GM12878 (cell line): ENCODE measurements around the gene RIPK3. TPM values are rescaled to one million over a fixed set of nuclear protein-coding genes. Genes with fewer than 3 reads are reported as not detected.

Source experiments
- ATAC-seq: fragments of 200-7000 bp; cut with Tn5 transposase; 3 replicates; pipeline ENCODE4 v1.9.1; 2020; ENCODE audit warnings: mild to moderate bottlenecking, moderate library complexity
- BruUV-seq: library from RNA; stranded (reverse); fragments of 400-500 nt; replicated peaks from 2 replicates; lab custom pipeline; 2021; lab: Mats Ljungman, UMichigan
- CTCF ChIA-PET: fragments of 300-600 bp; sonication (Branson Sonifier 250); formaldehyde crosslinking; extraction: SDS; loops from one replicate; lab custom pipeline; 2021; ENCODE audit warnings: inconsistent platforms; lab: Yijun Ruan, JAX
- POLR2A ChIA-PET: fragments of 350-600 bp; formaldehyde crosslinking; extraction: SDS; loops from one replicate; lab custom pipeline; 2021; ENCODE audit warnings: inconsistent platforms; lab: Charles Lee
- RAD21 ChIA-PET: fragments of 300-600 bp; sonication (Branson Sonifier 250); formaldehyde crosslinking; loops from one replicate; lab custom pipeline; 2023; ENCODE audit warnings: antibody characterized with exemption; ENCODE audit not compliant: unreplicated experiment; lab: Charles Lee
- SMC1A ChIA-PET: fragments of 300-600 bp; sonication (Branson Sonifier 250); formaldehyde crosslinking; loops from one replicate; lab custom pipeline; 2023; ENCODE audit not compliant: unreplicated experiment, uncharacterized antibody; lab: Charles Lee
- DNase-seq: peaks from one replicate; pipeline ENCODE4 v3.0.0-alpha.2; 2011; ENCODE audit warnings: low read depth, low spot score
- FAIRE-seq: peaks from 3 replicates; lab custom pipeline; 2011; peaks lifted over from hg19 to GRCh38; lab: Jason Lieb, UNC
- H2AFZ ChIP-seq: 2 replicates; pipeline ENCODE4 v1.6.0; 2011; ENCODE audit warnings: low read depth, low read length, control low read depth; ENCODE audit not compliant: control insufficient read depth
- H3K27ac ChIP-seq: 2 replicates; pipeline ENCODE4 v1.5.1; 2011; ENCODE audit warnings: control low read depth; ENCODE audit not compliant: control insufficient read depth, insufficient read depth
- H3K27me3 ChIP-seq, 2 experiments: replicated peaks in 1 of 2; 2 replicates each; pipeline versions ENCODE4 v1.6.0 to v1.6.1; 2011; ENCODE audit warnings: low read length in 1 of 2; ENCODE audit not compliant: control insufficient read depth in 2 of 2, insufficient read depth in 2 of 2
- H3K36me3 ChIP-seq, 2 experiments: 2 replicates each; pipeline ENCODE4 v1.5.1; 2011; ENCODE audit warnings: low read length in 1 of 2; ENCODE audit not compliant: control insufficient read depth in 2 of 2, insufficient read depth in 2 of 2
- H3K4me1 ChIP-seq: 2 replicates; pipeline ENCODE4 v1.6.1; 2011; ENCODE audit warnings: mild to moderate bottlenecking, low read length, moderate library complexity, mixed read lengths; ENCODE audit not compliant: control insufficient read depth, insufficient read depth
- H3K4me2 ChIP-seq: 2 replicates; pipeline ENCODE4 v1.6.0; 2011; ENCODE audit warnings: control low read depth; ENCODE audit not compliant: control insufficient read depth, insufficient read depth
- H3K4me3 ChIP-seq: fragments of 200-600 bp; sonication (generic); 2 replicates; pipeline ENCODE4 v1.5.1; 2016
- H3K79me2 ChIP-seq: 2 replicates; pipeline ENCODE4 v1.6.0; 2011; ENCODE audit warnings: low read length; ENCODE audit not compliant: control insufficient read depth, insufficient read depth
- H3K9ac ChIP-seq: 2 replicates; pipeline ENCODE4 v1.8.0; 2011; ENCODE audit warnings: low read length, control low read depth, mixed read lengths; ENCODE audit not compliant: control insufficient read depth, insufficient read depth
- H3K9me3 ChIP-seq: replicated peaks from 3 replicates; pipeline ENCODE4 v1.5.1; 2011; ENCODE audit warnings: mild to moderate bottlenecking, low read length; ENCODE audit not compliant: control insufficient read depth, insufficient read depth
- H4K20me1 ChIP-seq: 2 replicates; pipeline ENCODE4 v1.6.0; 2011; ENCODE audit not compliant: control insufficient read depth, insufficient read depth
- CREM ChIP-seq: IDR thresholded peaks from 2 replicates; pipeline ENCODE4 v1.6.1; 2014; ENCODE audit warnings: antibody characterized with exemption, low read depth
- FOXM1 ChIP-seq: IDR thresholded peaks from 2 replicates; pipeline ENCODE4 v1.6.1; 2012; ENCODE audit warnings: low read depth, mild to moderate bottlenecking, inconsistent platforms, low read length, moderate library complexity
- JUNB ChIP-seq: IDR thresholded peaks from 2 replicates; pipeline ENCODE4 v1.6.1; 2016; ENCODE audit warnings: antibody characterized with exemption, mild to moderate bottlenecking
- JUND ChIP-seq: IDR thresholded peaks from 2 replicates; pipeline ENCODE4 v1.6.1; 2012; ENCODE audit warnings: low read depth, mild to moderate bottlenecking, low read length, improper control_type of control experiment, moderate library complexity
- LARP7 ChIP-seq: fragments of 450-650 bp; IDR thresholded peaks from 2 replicates; pipeline ENCODE4 v1.6.1; 2017; ENCODE audit warnings: mild to moderate bottlenecking
- NRF1 ChIP-seq: conservative IDR thresholded peaks from 2 replicates; pipeline ENCODE4 v1.6.1; 2011; ENCODE audit warnings: mild to moderate bottlenecking, low read depth, low read length, improper control_type of control experiment
- SMAD5 ChIP-seq: IDR thresholded peaks from 2 replicates; pipeline ENCODE4 v1.6.1; 2016; ENCODE audit warnings: antibody characterized with exemption, low read depth
- STAT3 ChIP-seq: IDR thresholded peaks from 2 replicates; pipeline ENCODE4 v1.6.1; 2011; ENCODE audit warnings: low read depth, low read length, improper control_type of control experiment
- TCF12 ChIP-seq: IDR thresholded peaks from 2 replicates; pipeline ENCODE4 v1.6.1; 2011; ENCODE audit warnings: low read depth, mild to moderate bottlenecking, low read length
- WGBS: methylation state at CpG from one replicate; pipeline ENCODE4 v1.1.6; 2016; ENCODE audit warnings: low lambda C conversion rate; ENCODE audit not compliant: insufficient replicate concordance, insufficient coverage; ENCODE audit errors: missing lambda C conversion rate; 5-methylcytosine and 5-hydroxymethylcytosine counted together
- in situ Hi-C: fragments of 300-500 bp; cut with MboI; formaldehyde crosslinking; loops from 9 replicates; pipeline ENCODE4 v1.14.3; 2018; ENCODE audit warnings: mixed read lengths
- intact Hi-C: fragments of 100-400 bp; cut with micrococcal nuclease; formaldehyde crosslinking; loops from one replicate; pipeline ENCODE4 v1.14.2; 2022; ENCODE audit not compliant: unreplicated experiment
- polyA plus RNA-seq, 11 experiments: library from polyadenylated mRNA; depleted of rRNA in 4 of 11; unstranded in 6 of 11; stranded (reverse) in 5 of 11; fragments of >200 nt; fragmentation: Nextera tagmentation in 4 of 11; fragmentation: Illumina TruSeq in 1 of 11; extraction: Ambion mirVana in 4 of 11; extraction: Trizol in 1 of 11; gene quantifications; 1 replicate in 1 of 11; 2 replicates in 10 of 11; pipeline versions ENCODE4 v1.2.1 to v1.2.3, GENCODE V29; 2011 to 2016; ENCODE audit warnings: inconsistent platforms in 2 of 11, missing spikeins in 2 of 11, low read depth in 1 of 11
- total RNA-seq, 4 experiments: library from RNA; depleted of rRNA in 3 of 4; stranded (reverse); fragments of >200 nt in 3 of 4; fragmentation: Illumina TruSeq in 1 of 4; extraction: Trizol in 1 of 4; gene quantifications; 2 replicates each; pipeline versions ENCODE4 v1.2.1 to v1.2.3, GENCODE V29; 2013 to 2021
- TF ChIP-seq, protein P1 (sequence below): fragments of 450-650 bp; IDR thresholded peaks from 2 replicates; pipeline ENCODE4 v1.6.1; 2017; ENCODE audit warnings: borderline replicate concordance

The RIPK3 gene
- total and polyA plus RNA-seq, 10 of the 15 experiments (the other 5 are each of a cell fraction or from before 2014, with no cell fraction given), result 2.0 to 13.6 (median 8.1) TPM

DNA sequence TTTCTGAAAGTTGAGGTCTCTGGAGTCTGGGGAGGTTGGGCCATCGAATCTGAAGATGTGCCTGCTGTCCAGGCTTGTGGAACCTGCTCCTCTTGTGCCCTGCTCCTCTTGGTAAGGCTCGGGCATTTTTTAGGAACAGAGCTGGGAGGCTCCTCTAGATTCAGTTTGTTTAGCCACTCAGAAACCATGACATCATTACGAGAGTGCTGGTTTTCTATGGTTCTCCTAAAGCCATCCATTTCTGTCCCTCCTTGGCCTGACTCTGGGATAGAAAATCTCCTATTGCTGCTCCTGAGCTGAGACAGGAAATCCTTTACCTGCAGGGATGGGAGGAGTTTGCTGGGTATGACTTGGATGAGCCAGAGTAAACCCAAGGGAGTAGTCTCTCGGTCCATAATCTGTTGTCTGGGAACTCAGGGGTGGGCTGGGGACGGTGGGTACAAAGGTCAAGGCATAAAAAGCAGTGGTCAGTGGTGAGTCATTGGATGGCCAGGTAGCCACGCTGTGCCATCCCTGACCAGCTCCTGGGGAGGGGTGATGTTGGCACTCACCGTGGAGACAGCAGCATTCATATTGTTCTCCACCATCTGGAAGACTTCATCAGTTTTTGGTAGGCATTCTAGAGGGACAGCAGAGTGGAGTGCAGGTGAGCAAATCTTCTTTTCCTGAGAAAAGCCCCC, 2.5 kb downstream of the RIPK3 start (continued):
- TF ChIP-seq JUND (no peak), TCF12 (no peak), STAT3 (no peak), SMAD5 (no peak), NRF1 (no peak), LARP7 (no peak), CREM (no peak)
- TF ChIP-seq, protein P1, sequence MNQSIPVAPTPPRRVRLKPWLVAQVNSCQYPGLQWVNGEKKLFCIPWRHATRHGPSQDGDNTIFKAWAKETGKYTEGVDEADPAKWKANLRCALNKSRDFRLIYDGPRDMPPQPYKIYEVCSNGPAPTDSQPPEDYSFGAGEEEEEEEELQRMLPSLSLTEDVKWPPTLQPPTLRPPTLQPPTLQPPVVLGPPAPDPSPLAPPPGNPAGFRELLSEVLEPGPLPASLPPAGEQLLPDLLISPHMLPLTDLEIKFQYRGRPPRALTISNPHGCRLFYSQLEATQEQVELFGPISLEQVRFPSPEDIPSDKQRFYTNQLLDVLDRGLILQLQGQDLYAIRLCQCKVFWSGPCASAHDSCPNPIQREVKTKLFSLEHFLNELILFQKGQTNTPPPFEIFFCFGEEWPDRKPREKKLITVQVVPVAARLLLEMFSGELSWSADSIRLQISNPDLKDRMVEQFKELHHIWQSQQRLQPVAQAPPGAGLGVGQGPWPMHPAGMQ, result no peak

DNA sequence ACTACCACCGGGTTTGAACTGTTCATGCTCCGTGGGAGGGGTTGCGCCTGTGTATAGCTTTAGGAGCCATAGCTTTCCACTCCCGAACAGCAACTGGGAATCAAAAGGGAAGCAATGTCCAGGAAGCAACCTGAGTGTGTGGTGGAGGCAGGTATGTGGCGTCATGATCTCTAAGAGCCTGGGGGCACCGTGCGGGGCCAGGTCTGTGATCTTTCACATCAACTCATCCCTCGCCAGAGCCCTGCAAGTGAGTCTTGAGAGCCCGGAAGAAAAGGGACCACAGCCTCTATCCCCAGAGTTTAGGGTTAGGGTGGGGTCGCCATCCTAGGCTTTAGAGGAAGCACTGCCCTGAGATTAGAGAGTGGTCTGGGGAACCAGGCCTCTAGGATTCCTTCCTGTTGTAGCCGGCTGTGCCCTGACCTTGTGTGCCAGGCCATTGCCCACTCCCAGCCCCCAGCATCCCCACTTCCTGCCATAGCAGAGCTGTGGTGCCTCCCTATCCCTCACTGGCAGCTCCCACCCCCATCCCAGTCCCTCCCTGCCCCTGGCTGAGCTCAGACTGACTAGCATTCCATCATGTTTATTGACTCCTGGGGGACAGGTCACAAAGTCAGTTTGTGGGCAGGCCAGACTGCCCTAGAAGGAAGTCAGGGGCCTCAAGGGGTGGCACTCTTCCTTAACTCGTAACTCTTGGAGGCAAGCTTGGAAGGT, 4.2 kb downstream of the RIPK3 start:
- Histone ChIP-seq H2AFZ (no peak overlapping the region), H3K79me2 (no peaks in the 10 kb centered on the region), H4K20me1 (no peaks in the 10 kb centered on the region), H3K4me3 (no peak overlapping the region), H3K4me2 (no peak overlapping the region), H3K27me3 (peaks cover 2 to 12% of the 10 kb centered on the region in 2 experiments; a peak in 3 of 4 replicates), H3K4me1 (peaks cover 24% of the 10 kb centered on the region), H3K27ac (no peak overlapping the region), H3K9ac (no peak overlapping the region), H3K9me3 (no peaks in the 10 kb centered on the region), H3K36me3 (no peaks in the 10 kb centered on the region; a peak in 1 of 4 replicates)
- in situ Hi-C loops, result no loop called here
- TF ChIP-seq FOXM1 (no peak), JUNB (no peak)
- BruUV-seq, result no TSS peak
- WGBS, result 80% methylated on average over 12 of the region's 12 CpGs
- ATAC-seq (no peak), FAIRE-seq (no peak), DNase-seq (no peak)
- SMC1A ChIA-PET, result interaction anchor here (0.9 to 7.7 kb wide), 3 partner anchors 88 to 149 kb away, joined by 3 to 73 read pairs (median 4); partner anchors contain the start of gene KHNYN
- intact Hi-C loops, result no loop called here
- RAD21 ChIA-PET, result interaction anchor here (1.1 to 3.2 kb wide), 3 partner anchors 12 to 96 kb away, joined by 3 to 7 read pairs (median 7); no protein-coding TSS in a partner anchor
- POLR2A ChIA-PET, result interaction anchor here (0.6 to 4.0 kb wide), 2 partner anchors 23 to 95 kb away, joined by 3 to 42 read pairs; partner anchors contain the start of genes CBLN3 and KHNYN
- CTCF ChIA-PET, result interaction anchor here (1.0 to 16.6 kb wide), 5 partner anchors 10 to 104 kb away, joined by 3 to 452 read pairs (median 8); partner anchors contain the start of genes CBLN3, KHNYN and SDR39U1
